Breast epithelium (tissue), 4 donors: ENCODE results near the gene INCENP. TPM values are rescaled to one million over a fixed set of nuclear protein-coding genes. Genes with fewer than 3 reads are reported as not detected.

ENCODE experiments used
- DNase-seq, 2 donors: peaks; one replicate each; pipeline ENCODE4 v3.0.0-alpha.2; 2019; ENCODE audit warnings: low spot score in 2 of 2
- H3K27ac ChIP-seq, 2 donors: fragments of 200-600 bp; sonication (generic) in 1 of 2; one replicate each; pipeline ENCODE4 v1.5.1; 2016 to 2019; ENCODE audit warnings: mild to moderate bottlenecking in 1 of 2
- H3K27me3 ChIP-seq, 2 donors: fragments of 200-600 bp; sonication (generic) in 1 of 2; one replicate each; pipeline versions ENCODE4 v1.5.1 to v1.6.0; 2017 to 2019; ENCODE audit warnings: control low read depth in 1 of 2, mild to moderate bottlenecking in 1 of 2
- H3K36me3 ChIP-seq: fragments of 200-600 bp; one replicate; pipeline ENCODE4 v1.5.1; 2019
- H3K4me1 ChIP-seq, 2 donors: fragments of 200-600 bp; sonication (generic); one replicate each; pipeline ENCODE4 v1.5.1; 2016 to 2019; ENCODE audit warnings: control low read depth in 1 of 2
- H3K4me3 ChIP-seq, 3 donors: fragments of 200-600 bp; sonication (generic); 1 replicate in 2 of 3; 2 replicates in 1 of 3; pipeline ENCODE4 v1.5.1; 2016 to 2019; ENCODE audit warnings: mild to moderate bottlenecking in 3 of 3, moderate library complexity in 2 of 3
- H3K9me3 ChIP-seq, 2 donors: fragments of 200-600 bp; sonication (generic) in 1 of 2; one replicate each; pipeline ENCODE4 v1.5.1; 2016 to 2019; ENCODE audit warnings: control low read depth in 1 of 2
- POLR2A ChIP-seq: fragments of 450-650 bp; IDR thresholded peaks from one replicate; pipeline ENCODE4 v1.6.1; 2016; ENCODE audit warnings: antibody characterized with exemption, mild to moderate bottlenecking, moderate library complexity
- POLR2AphosphoS5 ChIP-seq, 3 donors: sonication (generic); formaldehyde crosslinking; IDR thresholded peaks; one replicate each; pipeline ENCODE4 v1.6.1; 2017; ENCODE audit warnings: antibody characterized with exemption in 3 of 3
- intact Hi-C: fragments of 100-400 bp; cut with DNase I; formaldehyde crosslinking; loops from one replicate; pipeline ENCODE4 v1.15.1; 2023; ENCODE audit warnings: low total_unique reads
- total RNA-seq, 3 donors: library from RNA; depleted of rRNA; stranded (reverse); fragments of >200 nt; gene quantifications; one replicate each; pipeline ENCODE4 v1.1.0, GENCODE V29; 2016
- TF ChIP-seq, protein P1 (sequence below), 3 donors: fragments of 450-650 bp; IDR thresholded peaks; one replicate each; pipeline ENCODE4 v1.5.1; 2016 to 2017; ENCODE audit warnings: antibody characterized with exemption in 3 of 3, mild to moderate bottlenecking in 3 of 3, moderate library complexity in 3 of 3

The INCENP gene
- total RNA-seq, 3 donors from 2014 or later, result 8.5 to 19.0 (median 14.8) TPM

DNA sequence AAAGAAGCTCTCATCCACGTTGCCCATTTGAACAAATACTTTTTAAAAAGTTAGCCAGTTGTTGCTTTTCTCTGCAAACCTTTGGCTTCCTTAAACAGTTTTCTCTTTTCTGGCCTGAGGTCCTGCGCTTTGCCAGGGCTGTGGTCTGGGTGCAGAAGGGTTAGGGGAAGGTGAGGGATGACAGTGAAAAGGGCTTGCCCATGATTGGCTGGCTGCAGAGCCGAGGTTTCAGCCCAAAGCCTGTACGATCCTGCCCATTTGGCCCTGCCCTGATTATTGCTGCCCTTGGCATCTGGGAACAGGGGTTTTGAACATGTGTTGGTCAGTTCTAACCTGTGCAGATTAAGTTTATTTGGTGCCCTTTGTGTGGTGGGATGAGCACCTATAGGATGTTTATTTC is 1.5 kb downstream of the INCENP start:
- TF ChIP-seq POLR2A, result no peak
- no peak for TF ChIP-seq POLR2AphosphoS5 (IDR thresholded peaks at IDR 0.05)
- TF ChIP-seq, protein P1, sequence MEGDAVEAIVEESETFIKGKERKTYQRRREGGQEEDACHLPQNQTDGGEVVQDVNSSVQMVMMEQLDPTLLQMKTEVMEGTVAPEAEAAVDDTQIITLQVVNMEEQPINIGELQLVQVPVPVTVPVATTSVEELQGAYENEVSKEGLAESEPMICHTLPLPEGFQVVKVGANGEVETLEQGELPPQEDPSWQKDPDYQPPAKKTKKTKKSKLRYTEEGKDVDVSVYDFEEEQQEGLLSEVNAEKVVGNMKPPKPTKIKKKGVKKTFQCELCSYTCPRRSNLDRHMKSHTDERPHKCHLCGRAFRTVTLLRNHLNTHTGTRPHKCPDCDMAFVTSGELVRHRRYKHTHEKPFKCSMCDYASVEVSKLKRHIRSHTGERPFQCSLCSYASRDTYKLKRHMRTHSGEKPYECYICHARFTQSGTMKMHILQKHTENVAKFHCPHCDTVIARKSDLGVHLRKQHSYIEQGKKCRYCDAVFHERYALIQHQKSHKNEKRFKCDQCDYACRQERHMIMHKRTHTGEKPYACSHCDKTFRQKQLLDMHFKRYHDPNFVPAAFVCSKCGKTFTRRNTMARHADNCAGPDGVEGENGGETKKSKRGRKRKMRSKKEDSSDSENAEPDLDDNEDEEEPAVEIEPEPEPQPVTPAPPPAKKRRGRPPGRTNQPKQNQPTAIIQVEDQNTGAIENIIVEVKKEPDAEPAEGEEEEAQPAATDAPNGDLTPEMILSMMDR (IDR thresholded peaks at IDR 0.05), result no peak
- no peaks in the 10 kb centered on the region for H3K27me3 ChIP-seq
- intact Hi-C loops, result no loop called here
- no peaks in the 10 kb centered on the region for H3K36me3 ChIP-seq
- no peak for DNase-seq
- no peaks in the 10 kb centered on the region for H3K9me3 ChIP-seq
- H3K4me3 ChIP-seq, result peak overlapping the region in 1 of 3 donors; percentile 77
- no peaks in the 10 kb centered on the region for H3K4me1 ChIP-seq
- H3K27ac ChIP-seq, result no peak overlapping the region

DNA sequence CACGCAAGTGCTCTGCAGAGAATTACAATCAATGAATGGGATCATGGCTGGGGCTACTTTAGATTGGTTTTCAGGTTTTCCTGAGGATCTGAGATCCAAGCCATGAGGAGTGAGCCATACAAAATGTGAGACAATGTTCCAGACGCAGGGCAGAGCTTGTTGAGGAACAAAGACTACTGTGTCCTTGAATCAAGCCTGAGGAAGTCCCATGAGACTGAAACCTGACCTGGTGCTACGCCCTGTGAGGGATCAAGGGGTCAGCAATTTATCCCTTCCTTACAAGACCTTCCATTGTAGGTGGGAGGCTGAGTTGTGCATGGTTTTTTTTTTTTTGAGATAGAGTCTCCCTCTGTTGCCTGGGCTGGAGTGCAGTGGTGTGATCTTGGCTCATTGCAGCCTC is 2.1 kb downstream of the INCENP start:
- peak overlapping the region in 1 of 3 donors; percentile 77 for H3K4me3 ChIP-seq
- no peak for DNase-seq
- H3K9me3 ChIP-seq, result no peaks in the 10 kb centered on the region
- no peaks in the 10 kb centered on the region for H3K36me3 ChIP-seq
- TF ChIP-seq POLR2A, result no peak
- TF ChIP-seq POLR2AphosphoS5 (IDR thresholded peaks at IDR 0.05), result no peak
- TF ChIP-seq, protein P1 (IDR thresholded peaks at IDR 0.05), result no peak
- H3K27ac ChIP-seq, result no peak overlapping the region
- H3K27me3 ChIP-seq, result no peaks in the 10 kb centered on the region
- intact Hi-C loops, result no loop called here
- no peaks in the 10 kb centered on the region for H3K4me1 ChIP-seq

DNA sequence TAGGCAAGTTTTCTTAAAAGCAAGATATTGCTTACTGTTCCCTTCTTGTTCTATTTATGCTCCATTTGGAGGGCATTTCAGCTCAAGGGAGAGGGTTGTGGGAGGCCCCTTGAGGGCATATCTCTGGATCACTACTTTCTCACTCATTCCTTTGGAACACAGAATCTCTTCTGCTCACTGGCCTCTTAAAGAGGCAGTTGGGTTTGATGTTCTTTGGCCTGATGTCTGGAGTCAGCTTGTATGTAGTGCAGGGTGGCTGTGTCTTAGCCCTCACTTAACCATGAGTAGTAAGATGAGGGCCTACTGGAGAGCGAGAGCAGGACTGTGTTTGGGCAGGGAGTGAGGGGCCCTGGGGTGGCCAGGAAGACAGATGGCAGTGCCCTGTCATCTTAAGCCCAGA is 3.6 kb downstream of the INCENP start:
- Histone ChIP-seq H3K9me3 (no peaks in the 10 kb centered on the region), H3K4me3 (no peak overlapping the region), H3K4me1 (no peaks in the 10 kb centered on the region), H3K27ac (no peak overlapping the region), H3K36me3 (no peaks in the 10 kb centered on the region), H3K27me3 (no peaks in the 10 kb centered on the region)
- no peak for TF ChIP-seq POLR2AphosphoS5 (IDR thresholded peaks at IDR 0.05)
- TF ChIP-seq POLR2A, result no peak
- TF ChIP-seq, protein P1 (IDR thresholded peaks at IDR 0.05), result no peak
- DNase-seq, result no peak
- intact Hi-C loops, result no loop called here

DNA sequence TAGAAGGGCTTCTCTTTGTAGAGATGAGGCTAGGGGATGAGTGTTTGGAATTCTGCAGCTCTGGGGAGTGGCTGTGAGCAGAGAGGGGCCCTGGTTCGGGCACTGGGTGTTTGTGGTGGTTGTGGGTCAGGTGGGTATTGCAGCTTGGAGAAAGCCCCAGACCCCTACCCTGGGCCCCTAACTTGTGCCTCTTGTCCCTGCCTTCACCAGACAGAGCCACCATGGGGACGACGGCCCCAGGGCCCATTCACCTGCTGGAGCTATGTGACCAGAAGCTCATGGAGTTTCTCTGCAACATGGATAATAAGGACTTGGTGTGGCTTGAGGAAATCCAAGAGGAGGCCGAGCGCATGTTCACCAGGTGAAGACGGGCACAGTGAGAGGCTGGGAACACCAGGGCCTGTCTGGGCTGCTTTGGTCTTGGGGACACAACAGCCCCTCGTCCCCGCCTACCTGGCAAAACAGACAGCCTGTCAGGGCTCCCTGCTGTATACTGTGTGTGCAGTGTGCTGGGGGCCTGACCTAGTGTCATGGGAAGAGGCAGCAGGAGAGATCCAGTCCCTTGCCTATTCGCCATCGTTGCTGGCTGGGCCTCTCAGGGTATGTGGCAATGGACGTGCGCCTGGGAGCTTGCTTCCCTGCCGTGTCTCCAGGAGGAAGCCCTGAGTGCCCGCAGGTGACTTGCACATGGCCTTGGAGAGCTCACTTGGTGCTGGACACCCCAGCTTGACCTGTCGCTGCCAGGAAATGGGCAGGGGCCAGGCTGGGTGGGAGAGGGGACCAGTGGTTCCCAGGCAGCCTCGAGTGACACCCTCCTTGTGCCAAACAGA is 4.3 kb downstream of the INCENP start:
- H3K4me3 ChIP-seq, result no peak overlapping the region
- H3K27me3 ChIP-seq, result no peaks in the 10 kb centered on the region
- H3K36me3 ChIP-seq, result no peaks in the 10 kb centered on the region
- TF ChIP-seq POLR2A, result no peak
- TF ChIP-seq, protein P1 (IDR thresholded peaks at IDR 0.05), result no peak
- TF ChIP-seq POLR2AphosphoS5 (IDR thresholded peaks at IDR 0.05), result no peak
- no peaks in the 10 kb centered on the region for H3K4me1 ChIP-seq
- H3K9me3 ChIP-seq, result no peaks in the 10 kb centered on the region
- DNase-seq, result no peak
- intact Hi-C loops, result no loop called here
- H3K27ac ChIP-seq, result no peak overlapping the region

DNA sequence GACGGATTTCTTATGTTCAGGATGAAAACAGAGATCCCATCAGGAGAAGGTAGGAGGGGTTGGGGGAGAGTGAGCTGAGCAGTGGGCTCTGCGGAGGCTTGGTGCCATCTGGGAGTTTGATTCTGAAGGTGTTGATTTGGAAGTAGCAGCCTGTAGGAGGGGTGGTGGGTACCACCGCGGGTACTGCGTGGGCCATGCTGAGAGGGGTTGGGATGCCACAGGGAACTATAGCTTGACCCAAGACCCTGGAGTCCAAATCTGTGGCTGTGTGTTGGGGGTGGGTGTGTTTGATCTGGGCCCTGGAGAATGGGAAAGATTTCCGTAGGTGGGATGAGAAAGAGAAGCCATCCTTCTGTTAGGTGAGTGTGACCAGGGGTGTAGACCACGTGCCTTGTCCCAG is 5.0 kb downstream of the INCENP start:
- no peaks in the 10 kb centered on the region for H3K4me1 ChIP-seq
- no peaks in the 10 kb centered on the region for H3K36me3 ChIP-seq
- no peaks in the 10 kb centered on the region for H3K27me3 ChIP-seq
- no peak overlapping the region for H3K4me3 ChIP-seq
- intact Hi-C loops, result no loop called here
- DNase-seq, result no peak
- TF ChIP-seq POLR2A (no peak), POLR2AphosphoS5 (IDR thresholded peaks at IDR 0.05) (no peak)
- TF ChIP-seq, protein P1 (IDR thresholded peaks at IDR 0.05), result no peak
- no peak overlapping the region for H3K27ac ChIP-seq
- no peaks in the 10 kb centered on the region for H3K9me3 ChIP-seq
